Mesenchymal stem cell (in vitro differentiated cells and primary cell): Measurements from ENCODE around the gene KIF24.
"Not testable (repeated sequence)": the region's sequence is repeated elsewhere in the genome, so short reads cannot be mapped to it uniquely, and the experiment has no call there.

Experiments used
- DNase-seq: peaks from one replicate; pipeline ENCODE4 v3.0.0-alpha.2; 2013
- H2AFZ ChIP-seq: one replicate; pipeline ENCODE4 v1.6.1; 2013; ENCODE audit warnings: low read depth, mild to moderate bottlenecking, control low read depth, inconsistent platforms, low read length, moderate library complexity
- H2AK5ac ChIP-seq: 2 replicates; pipeline ENCODE4 v1.6.1; 2013; ENCODE audit warnings: low read length, moderate library complexity, mild to moderate bottlenecking, inconsistent platforms; ENCODE audit not compliant: severe bottlenecking
- H2BK120ac ChIP-seq: one replicate; pipeline ENCODE4 v1.6.1; 2013; ENCODE audit warnings: low read depth, mild to moderate bottlenecking, inconsistent platforms, low read length, moderate library complexity
- H2BK12ac ChIP-seq, 2 experiments: one replicate each; pipeline ENCODE4 v1.6.1; 2013; ENCODE audit warnings: inconsistent platforms in 2 of 2, low read length in 2 of 2, mild to moderate bottlenecking in 2 of 2, moderate library complexity in 2 of 2, control low read depth in 1 of 2
- H2BK15ac ChIP-seq: one replicate; pipeline ENCODE4 v1.6.1; 2013; ENCODE audit warnings: mild to moderate bottlenecking, low read depth, inconsistent platforms; ENCODE audit not compliant: poor library complexity, severe bottlenecking
- H2BK5ac ChIP-seq: 2 replicates; pipeline ENCODE4 v1.6.1; 2013; ENCODE audit warnings: low read depth, mild to moderate bottlenecking, low read length, control low read depth, inconsistent platforms; ENCODE audit not compliant: poor library complexity, severe bottlenecking
- H3K14ac ChIP-seq, 2 experiments: one replicate each; pipeline ENCODE4 v1.6.1; 2013; ENCODE audit warnings: inconsistent platforms in 2 of 2, low read length in 2 of 2, control low read depth in 1 of 2, mild to moderate bottlenecking in 1 of 2, moderate library complexity in 1 of 2
- H3K18ac ChIP-seq, 2 experiments: one replicate each; pipeline ENCODE4 v1.6.1; 2013; ENCODE audit warnings: inconsistent platforms in 2 of 2, low read length in 2 of 2, control low read depth in 1 of 2, low read depth in 1 of 2, mild to moderate bottlenecking in 1 of 2
- H3K23ac ChIP-seq, 2 experiments: one replicate each; pipeline ENCODE4 v1.6.1; 2013; ENCODE audit warnings: inconsistent platforms in 2 of 2, low read length in 2 of 2, mild to moderate bottlenecking in 2 of 2, moderate library complexity in 2 of 2, control low read depth in 1 of 2
- H3K27ac ChIP-seq: 2 replicates; pipeline ENCODE4 v1.5.1; 2013; ENCODE audit warnings: mild to moderate bottlenecking, moderate library complexity, low read length, control low read depth, inconsistent platforms; ENCODE audit not compliant: poor library complexity, severe bottlenecking
- H3K27me3 ChIP-seq, 2 experiments: 2 replicates each; pipeline versions ENCODE4 v1.6.1 to v1.7.0; 2013; ENCODE audit warnings: low read length in 2 of 2, mild to moderate bottlenecking in 2 of 2, moderate library complexity in 2 of 2, control low read depth in 1 of 2, inconsistent platforms in 1 of 2; ENCODE audit not compliant: control insufficient read depth in 1 of 2, insufficient read depth in 1 of 2
- H3K36me3 ChIP-seq, 2 experiments: 2 replicates each; pipeline versions ENCODE4 v1.6.1 to v1.7.0; 2013; ENCODE audit warnings: low read length in 2 of 2, control low read depth in 1 of 2, inconsistent platforms in 1 of 2, low read depth in 1 of 2, mild to moderate bottlenecking in 1 of 2; ENCODE audit not compliant: insufficient read depth in 2 of 2, control insufficient read depth in 1 of 2
- H3K4ac ChIP-seq, 2 experiments: one replicate each; pipeline ENCODE4 v1.6.1; 2013; ENCODE audit warnings: inconsistent platforms in 2 of 2, low read length in 2 of 2, mild to moderate bottlenecking in 2 of 2, moderate library complexity in 2 of 2, control low read depth in 1 of 2, low read depth in 1 of 2
- H3K4me1 ChIP-seq: 2 replicates; pipeline ENCODE4 v1.6.1; 2013; ENCODE audit warnings: low read depth, low read length, control low read depth; ENCODE audit not compliant: control insufficient read depth, insufficient read depth
- H3K4me2 ChIP-seq: 2 replicates; pipeline ENCODE4 v1.6.1; 2013; ENCODE audit warnings: low read length, mild to moderate bottlenecking, inconsistent platforms; ENCODE audit not compliant: poor library complexity, severe bottlenecking
- H3K4me3 ChIP-seq, 2 experiments: 2 replicates each; pipeline versions ENCODE4 v1.5.1 to v1.7.0; 2013; ENCODE audit warnings: low read length in 2 of 2, mild to moderate bottlenecking in 2 of 2, control low read depth in 1 of 2, low read depth in 1 of 2; ENCODE audit not compliant: insufficient read depth in 1 of 2
- H3K79me1 ChIP-seq: replicated peaks from 2 replicates; pipeline ENCODE4 v1.6.1; 2013; ENCODE audit warnings: mild to moderate bottlenecking, control low read depth, low read length, inconsistent platforms; ENCODE audit not compliant: poor library complexity, severe bottlenecking
- H3K9ac ChIP-seq: 2 replicates; pipeline ENCODE4 v1.7.0; 2013; ENCODE audit warnings: mild to moderate bottlenecking, low read length, moderate library complexity
- H3K9me3 ChIP-seq: 2 replicates; pipeline ENCODE4 v1.7.0; 2013; ENCODE audit warnings: mild to moderate bottlenecking, low read length; ENCODE audit not compliant: control insufficient read depth
- H4K8ac ChIP-seq: one replicate; pipeline ENCODE4 v1.6.1; 2013; ENCODE audit warnings: inconsistent platforms, mild to moderate bottlenecking, low read length, moderate library complexity
- H4K91ac ChIP-seq: one replicate; pipeline ENCODE4 v1.6.1; 2013; ENCODE audit warnings: mild to moderate bottlenecking, low read length, inconsistent platforms
- WGBS: methylation state at CpG from one replicate; pipeline ENCODE4 v1.1.7; 2013; ENCODE audit warnings: mixed read lengths; 5-methylcytosine and 5-hydroxymethylcytosine counted together

The KIF24 gene

GRCh38 chr9:34341659-34342295 lies 12.7 kb upstream of the KIF24 start:
- H3K4me1 ChIP-seq: peaks cover under 1% of the 10 kb centered on the region
- no peaks in the 10 kb centered on the region for H3K9me3 ChIP-seq
- H2BK120ac ChIP-seq: no peak overlapping the region
- no peak overlapping the region for H4K8ac ChIP-seq
- H3K9ac ChIP-seq: no peak overlapping the region
- no peak overlapping the region for H3K27ac ChIP-seq
- H2BK5ac ChIP-seq: no peak overlapping the region
- no peak overlapping the region for H3K14ac ChIP-seq
- H3K79me1 ChIP-seq: peaks cover 17% of the 10 kb centered on the region
- no peak overlapping the region for H3K4ac ChIP-seq
- H2AK5ac ChIP-seq: no peak overlapping the region
- H3K36me3 ChIP-seq: peaks cover 35 to 50% of the 10 kb centered on the region in 2 experiments
- no peaks in the 10 kb centered on the region for H3K27me3 ChIP-seq
- 95% methylated on average over 7 of the region's 7 CpGs for WGBS
- no peak overlapping the region for H3K18ac ChIP-seq
- no peak overlapping the region for H3K4me3 ChIP-seq
- H2AFZ ChIP-seq: no peak overlapping the region
- H4K91ac ChIP-seq: no peak overlapping the region
- H3K23ac ChIP-seq: no peak overlapping the region
- H2BK12ac ChIP-seq: no peak overlapping the region
- H2BK15ac ChIP-seq: no peak overlapping the region
- no peak overlapping the region for H3K4me2 ChIP-seq
- no peak for DNase-seq

GRCh38 chr9:34338665-34339385 lies 9.8 kb upstream of the KIF24 start:
- no peak overlapping the region for H3K14ac ChIP-seq
- H3K79me1 ChIP-seq: peaks cover 32% of the 10 kb centered on the region
- H2BK12ac ChIP-seq: no peak overlapping the region
- DNase-seq: no peak
- no peaks in the 10 kb centered on the region for H3K27me3 ChIP-seq
- H2BK120ac ChIP-seq: no peak overlapping the region
- no peak overlapping the region for H2BK15ac ChIP-seq
- no peak overlapping the region for H4K91ac ChIP-seq
- no peaks in the 10 kb centered on the region for H3K9me3 ChIP-seq
- no peak overlapping the region for H2AK5ac ChIP-seq
- no peak overlapping the region for H3K23ac ChIP-seq
- no peak overlapping the region for H3K4ac ChIP-seq
- no peaks in the 10 kb centered on the region for H3K4me1 ChIP-seq
- H3K18ac ChIP-seq: no peak overlapping the region
- no peak overlapping the region for H2BK5ac ChIP-seq
- no peak overlapping the region for H4K8ac ChIP-seq
- 100% methylated on average over 2 of the region's 2 CpGs for WGBS
- H3K4me3 ChIP-seq: no peak overlapping the region
- H3K9ac ChIP-seq: no peak overlapping the region
- no peak overlapping the region for H2AFZ ChIP-seq
- no peak overlapping the region for H3K4me2 ChIP-seq
- H3K27ac ChIP-seq: no peak overlapping the region
- H3K36me3 ChIP-seq: peaks cover 38 to 50% of the 10 kb centered on the region in 2 experiments

- not testable (repeated sequence) for H3K9me3 ChIP-seq, H3K27ac ChIP-seq, H3K4me3 ChIP-seq, H4K8ac ChIP-seq, H3K18ac ChIP-seq, H2BK120ac ChIP-seq, H3K4ac ChIP-seq, H2AK5ac ChIP-seq, H3K23ac ChIP-seq, H3K4me1 ChIP-seq, H4K91ac ChIP-seq, H2AFZ ChIP-seq, H2BK12ac ChIP-seq, H3K27me3 ChIP-seq, H3K4me2 ChIP-seq, H3K14ac ChIP-seq, H3K9ac ChIP-seq, DNase-seq, H2BK15ac ChIP-seq, H2BK5ac ChIP-seq
- Histone ChIP-seq H3K79me1 (peaks cover 35% of the 10 kb centered on the region), H3K36me3 (peaks cover 38 to 44% of the 10 kb centered on the region in 2 experiments)
Observed at GRCh38 chr9:34338079-34338478, 9.0 kb upstream of the KIF24 start.

GRCh38 chr9:34337403-34337802 lies 8.3 kb upstream of the KIF24 start:
- no peak overlapping the region for H2BK12ac ChIP-seq
- no peak overlapping the region for H3K27ac ChIP-seq
- H3K4me3 ChIP-seq: no peak overlapping the region
- no peaks in the 10 kb centered on the region for H3K4me1 ChIP-seq
- H4K91ac ChIP-seq: no peak overlapping the region
- H3K18ac ChIP-seq: no peak overlapping the region
- no peak overlapping the region for H3K14ac ChIP-seq
- no peak overlapping the region for H2AK5ac ChIP-seq
- no peak overlapping the region for H4K8ac ChIP-seq
- H2BK15ac ChIP-seq: no peak overlapping the region
- DNase-seq: peak; percentile 28
- no peak overlapping the region for H3K23ac ChIP-seq
- no peaks in the 10 kb centered on the region for H3K9me3 ChIP-seq
- no peak overlapping the region for H2BK5ac ChIP-seq
- H3K36me3 ChIP-seq: peaks cover 38 to 41% of the 10 kb centered on the region in 2 experiments
- H2AFZ ChIP-seq: no peak overlapping the region
- H3K4ac ChIP-seq: no peak overlapping the region
- 95% methylated on average over 2 of the region's 2 CpGs for WGBS
- H3K4me2 ChIP-seq: no peak overlapping the region
- H2BK120ac ChIP-seq: no peak overlapping the region
- peaks cover 39% of the 10 kb centered on the region for H3K79me1 ChIP-seq
- peak overlapping the region; percentile 17 for H3K9ac ChIP-seq
- H3K27me3 ChIP-seq: no peaks in the 10 kb centered on the region
